IPS DF 19.7 (cell line): ENCODE measurements around the gene XYLT2.
"Not testable (repeated sequence)": the region's sequence is repeated elsewhere in the genome, so short reads cannot be mapped to it uniquely, and the experiment has no call there.

Experiments used
- DNase-seq: peaks from one replicate; pipeline ENCODE4 v3.0.0-alpha.2; 2013; ENCODE audit warnings: low read depth, low spot score

The XYLT2 gene

GRCh38 chr17:50389534-50389933, 43.6 kb downstream of the XYLT2 start:
- DNase-seq: no peak

- DNase-seq: no peak
These were observed 46.7 kb downstream of the XYLT2 start for GRCh38 chr17:50392621-50393020.

- DNase-seq: no peak
These were observed 47.8 kb downstream of the XYLT2 start for GRCh38 chr17:50393700-50394099.

GRCh38 chr17:50394711-50395110, 48.8 kb downstream of the XYLT2 start:
- DNase-seq: no peak

GRCh38 chr17:50396261-50397110, 50.6 kb downstream of the XYLT2 start:
- DNase-seq: no peak

GRCh38 chr17:50397111-50397918, 51.4 kb downstream of the XYLT2 start, which contains the start of gene LRRC59:
LRRC59 (minus strand) TSS chr17:50397523; CDS start chr17:50397317, 206 bp downstream.
- no peak for DNase-seq

- no peak for DNase-seq
These were observed 52.0 kb downstream of the XYLT2 start for GRCh38 chr17:50397919-50398285.

- DNase-seq: not testable (repeated sequence)
These were observed 52.7 kb downstream of the XYLT2 start for GRCh38 chr17:50398672-50399071.

- DNase-seq: not testable (repeated sequence)
These were observed 53.7 kb downstream of the XYLT2 start for GRCh38 chr17:50399591-50399990.

GRCh38 chr17:50405351-50405750, 59.4 kb downstream of the XYLT2 start:
- not testable (repeated sequence) for DNase-seq

- DNase-seq: no peak
These were observed 60.7 kb downstream of the XYLT2 start for GRCh38 chr17:50406578-50406977.

- no peak for DNase-seq
These were observed 62.0 kb downstream of the XYLT2 start for GRCh38 chr17:50407921-50408320.
